HG03064 (cell line): ENCODE measurements around the gene ZNF468.
"Not testable (repeated sequence)": the region's sequence is repeated elsewhere in the genome, so short reads cannot be mapped to it uniquely, and the experiment has no call there.

ENCODE experiments used
- ATAC-seq: cut with Tn5 transposase; IDR thresholded peaks from one replicate; pipeline ENCODE4 v1.9.1; 2021; ENCODE audit warnings: low read depth; ENCODE audit not compliant: unreplicated experiment

Gene ZNF468

DNA sequence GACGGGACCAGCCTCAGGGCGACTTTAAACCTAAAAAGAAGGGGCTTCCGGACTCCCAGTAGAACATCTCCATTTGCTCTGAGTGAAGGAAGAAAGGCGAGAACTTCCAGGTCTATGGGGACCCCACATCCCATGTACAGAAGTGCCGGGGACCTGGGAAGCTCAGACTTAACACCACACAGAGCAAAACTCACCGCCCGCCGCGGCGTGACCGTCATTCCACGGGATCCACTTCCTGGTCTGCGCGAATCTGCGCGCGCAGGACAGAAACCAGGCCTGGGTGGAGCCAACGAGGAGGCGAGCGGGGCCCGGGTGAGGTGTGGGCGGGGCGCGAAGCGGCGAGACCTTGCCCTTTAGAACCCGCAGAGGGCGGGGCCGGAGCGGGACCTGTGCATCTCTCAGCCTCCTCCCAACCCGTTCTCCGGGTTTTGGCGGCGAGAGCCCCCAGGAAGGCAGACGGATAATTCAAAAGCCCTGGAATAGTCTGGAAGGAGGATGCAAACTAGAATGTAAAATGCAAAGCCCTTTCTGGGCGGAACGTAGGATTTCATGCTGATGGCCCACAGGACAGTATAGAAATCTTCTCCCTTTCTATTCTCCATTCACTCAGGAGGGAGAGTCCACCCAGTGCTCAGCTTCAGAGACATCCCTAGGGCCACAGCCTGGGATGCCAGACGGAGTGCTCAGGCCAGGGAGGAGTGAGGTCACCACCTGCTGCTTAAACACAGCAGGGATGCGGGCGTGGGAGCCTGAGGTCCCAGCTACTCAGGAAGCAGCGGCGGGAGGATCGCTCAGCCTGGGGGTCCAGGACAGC is at the start of gene ZNF468:
TSS of gene ZNF468 (minus strand) at position 242 of the 814 bp plus-strand sequence. CDS start 3,347 bp downstream, outside the sequence.
- peak; percentile 82 for ATAC-seq

DNA sequence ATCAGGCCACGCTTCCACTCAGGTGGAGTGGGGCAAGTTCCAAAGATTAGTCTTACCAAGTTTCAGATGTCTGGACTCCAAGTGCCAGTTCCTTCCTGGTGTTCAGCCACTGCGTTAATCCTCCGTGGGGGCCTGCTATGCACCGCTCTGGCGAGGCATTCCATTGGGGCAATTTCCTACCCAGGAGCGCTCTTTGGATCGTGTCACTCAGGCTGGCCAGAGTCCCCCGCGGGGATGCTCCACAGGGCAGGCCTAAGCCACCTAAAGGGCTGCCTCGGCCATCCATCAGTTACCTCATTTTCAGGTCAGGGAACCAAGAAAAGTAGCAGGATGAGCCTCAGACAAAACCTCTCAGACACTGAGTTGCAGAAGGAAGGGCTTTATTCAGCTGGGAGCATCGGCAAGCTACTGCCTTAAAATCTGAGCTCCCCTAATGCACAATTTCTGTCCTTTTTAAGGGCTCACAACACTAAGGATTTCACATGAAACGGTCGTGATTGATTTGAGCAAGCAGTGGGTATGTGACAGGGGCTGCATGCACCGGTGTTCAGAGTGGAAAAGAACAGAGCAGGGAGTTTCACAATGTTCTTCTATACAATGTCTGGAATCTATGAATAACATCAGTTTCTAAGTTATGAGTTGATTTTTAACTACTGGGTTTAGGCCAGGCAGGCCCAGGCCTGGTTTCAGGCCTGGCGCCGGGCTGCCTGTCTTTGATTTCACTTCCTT is 46.8 kb upstream of the ZNF468 start:
- ATAC-seq, result not testable (repeated sequence)

DNA sequence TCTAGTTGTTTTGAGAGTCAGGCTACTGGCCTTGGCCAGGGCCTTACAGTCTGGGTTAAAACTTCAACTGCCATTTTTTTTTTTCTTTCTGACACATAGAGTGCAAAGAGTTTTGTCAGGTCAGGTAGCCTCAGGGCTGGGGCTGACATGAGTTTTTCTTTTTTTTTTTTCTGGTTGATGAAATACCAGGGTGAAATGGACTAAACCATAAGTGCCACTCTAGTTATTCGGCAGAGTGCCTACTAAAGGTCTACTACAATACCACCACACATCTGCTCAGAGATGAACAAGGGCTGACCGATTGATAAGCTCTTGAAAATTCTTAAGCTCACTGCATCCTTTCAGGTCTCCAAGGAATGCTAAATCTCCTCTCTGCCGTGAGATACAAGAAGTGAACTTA is 44.4 kb upstream of the ZNF468 start:
- no peak for ATAC-seq

DNA sequence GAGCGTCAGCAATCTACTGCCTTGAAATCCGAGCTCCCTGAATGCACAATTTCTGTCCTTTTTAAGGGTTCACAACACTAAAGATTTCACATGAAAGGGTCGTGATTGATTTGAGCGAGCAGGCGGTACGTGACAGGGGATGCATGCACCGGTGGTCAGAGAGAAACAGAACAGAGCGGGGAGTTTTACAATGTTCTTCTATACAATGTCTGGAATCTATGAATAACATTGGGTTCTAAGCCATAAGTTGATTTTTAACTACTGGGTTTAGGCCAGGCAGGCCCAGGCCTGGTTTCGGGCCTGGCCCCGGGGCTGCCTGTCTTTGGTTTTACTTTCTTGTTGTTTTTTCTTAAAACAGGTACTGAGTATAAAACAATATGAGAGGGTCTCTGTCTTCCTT is 41.2 kb upstream of the ZNF468 start:
- not testable (repeated sequence) for ATAC-seq

DNA sequence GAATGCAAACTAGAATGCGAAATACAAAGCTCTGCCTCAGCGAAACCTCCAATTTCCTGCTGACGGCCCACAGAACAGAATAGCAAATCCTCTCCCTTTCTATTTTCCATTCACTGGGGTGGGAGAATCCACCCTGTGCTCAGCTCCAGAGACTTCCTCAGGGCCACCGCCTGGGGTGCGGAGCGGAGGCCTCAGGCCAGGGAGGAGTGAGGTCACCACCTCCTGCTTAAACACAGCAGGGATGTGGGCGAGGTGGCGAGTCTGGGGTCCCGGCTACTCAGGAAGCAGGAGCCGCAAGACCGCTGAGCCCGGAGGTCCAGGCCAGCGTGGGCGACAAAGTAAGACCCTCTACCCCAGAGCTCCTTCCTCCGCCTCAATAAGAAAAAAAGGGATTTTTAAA is 40.7 kb upstream of the ZNF468 start:
- ATAC-seq, result no peak

- peak; percentile 95 for ATAC-seq
Measured at GRCh38 chr19:52897138-52897935, 39.9 kb upstream of the ZNF468 start, which contains the start of gene ZNF320. TSS of gene ZNF320 (minus strand) at chr19:52897635. CDS start at chr19:52890255, 7,380 bp downstream.

- ATAC-seq, result no peak
Measured at GRCh38 chr19:52896431-52897137, 39.2 kb upstream of the ZNF468 start.

DNA sequence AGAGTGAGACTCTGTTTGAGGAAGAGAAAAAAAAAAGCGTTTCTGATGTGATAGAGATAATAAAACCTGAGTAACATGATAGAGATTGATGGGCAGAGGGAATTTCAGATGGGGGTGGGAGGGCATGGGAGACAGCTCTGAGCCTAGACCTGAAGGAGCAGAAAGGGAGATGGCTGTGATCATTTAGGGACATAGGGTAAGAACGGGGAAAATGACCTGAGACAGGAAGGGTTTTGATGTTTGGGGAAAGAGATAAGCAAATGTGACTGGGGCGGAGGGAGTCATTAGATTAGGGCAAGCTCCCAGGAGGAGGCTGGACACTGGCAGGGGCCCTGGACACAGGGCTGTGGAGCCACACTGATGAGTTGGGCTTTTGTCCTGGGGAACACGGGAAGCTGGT is 33.9 kb upstream of the ZNF468 start:
- ATAC-seq, result no peak

- ATAC-seq, result no peak
Measured at GRCh38 chr19:52889931-52890330, 32.5 kb upstream of the ZNF468 start.

DNA sequence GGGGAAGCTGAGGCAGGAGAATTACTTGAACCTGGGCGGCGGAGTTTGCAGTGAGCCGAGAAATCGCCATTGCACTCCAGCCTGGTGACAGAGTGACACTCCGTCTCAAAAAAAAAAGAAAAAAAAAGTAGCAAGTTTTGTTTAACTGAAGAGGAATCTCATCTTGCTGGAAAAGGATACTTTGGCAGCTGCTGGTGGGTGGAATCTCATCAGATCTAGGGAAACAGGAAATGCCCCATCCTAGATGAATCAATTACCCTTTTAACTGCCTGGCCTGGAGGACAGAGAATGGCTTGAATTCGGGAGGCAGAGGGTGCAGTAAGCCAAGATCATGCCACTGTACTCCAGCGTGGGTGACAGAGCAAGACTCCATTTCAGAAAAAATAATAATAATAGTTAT is 31.7 kb upstream of the ZNF468 start:
- no peak for ATAC-seq

DNA sequence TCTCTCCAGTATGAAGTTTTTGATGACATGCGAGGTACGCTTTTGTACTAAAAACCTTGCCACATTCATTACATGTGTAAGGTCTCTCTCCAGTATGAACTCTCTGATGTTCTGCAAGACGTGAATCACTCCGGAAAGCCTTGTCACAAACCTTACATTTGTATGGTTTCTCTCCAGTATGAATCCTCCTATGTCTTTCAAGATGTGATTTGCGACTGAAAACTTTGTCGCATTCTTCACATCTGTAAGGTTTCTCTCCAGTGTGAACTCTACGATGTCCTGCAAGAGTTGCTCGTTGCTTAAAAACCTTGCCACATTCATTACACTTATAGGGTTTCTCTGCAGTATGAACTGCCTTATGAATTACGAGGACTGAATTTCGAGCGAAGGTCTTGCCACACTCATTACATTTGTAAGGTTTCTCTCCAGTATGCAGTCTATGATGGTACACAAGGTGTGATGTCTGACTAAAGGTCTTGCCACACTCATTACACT is 23.5 kb upstream of the ZNF468 start:
- no peak for ATAC-seq

DNA sequence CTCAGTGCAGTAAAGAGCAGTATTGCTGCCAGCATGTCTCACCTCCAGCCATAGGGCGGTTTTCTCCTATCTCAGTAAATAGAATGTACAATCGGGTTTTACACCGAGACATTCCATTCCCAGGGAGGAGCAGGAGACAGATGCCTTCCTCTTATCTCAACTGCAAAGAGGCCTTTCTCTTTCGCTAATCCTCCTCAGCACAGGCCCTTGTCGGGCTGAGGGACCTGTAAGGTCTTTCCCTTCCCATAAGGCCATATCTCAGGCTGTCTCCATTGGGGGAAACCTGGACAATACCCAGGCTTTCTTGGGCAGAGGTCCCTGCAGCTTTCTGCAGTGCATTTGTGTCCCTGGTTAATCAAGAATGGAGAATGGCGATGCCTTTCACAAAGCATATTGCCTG is 15.6 kb upstream of the ZNF468 start:
- ATAC-seq, result not testable (repeated sequence)

GRCh38 chr19:52871466-52871865 is 14.0 kb upstream of the ZNF468 start:
- no peak for ATAC-seq

- ATAC-seq, result not testable (repeated sequence)
Measured at GRCh38 chr19:52868031-52868430, 10.6 kb upstream of the ZNF468 start.

GRCh38 chr19:52856540-52857377 is 660 bp downstream of the ZNF468 start:
- ATAC-seq, result peak; percentile 30

DNA sequence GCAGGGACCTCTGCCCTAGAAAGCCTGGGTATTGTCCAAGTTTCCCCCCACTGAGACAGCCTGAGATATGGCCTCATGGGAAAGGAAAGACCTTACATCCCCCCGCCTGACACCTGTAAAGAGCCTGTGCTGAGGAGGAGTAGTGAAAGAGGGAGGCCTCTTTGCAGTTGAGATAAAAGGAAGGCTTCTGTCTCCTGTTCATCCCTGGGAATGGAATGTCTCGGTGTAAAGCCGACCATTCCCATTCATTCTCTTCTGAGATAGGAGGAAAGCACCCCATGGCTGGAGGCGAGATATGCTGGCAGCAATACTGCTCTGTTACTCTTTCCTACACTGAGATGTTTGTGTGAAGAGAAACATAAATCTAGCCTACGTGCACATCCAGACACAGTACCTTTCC is 10.1 kb downstream of the ZNF468 start:
- ATAC-seq, result not testable (repeated sequence)

GRCh38 chr19:52840825-52841465 is 16.5 kb downstream of the ZNF468 start:
- not testable (repeated sequence) for ATAC-seq

GRCh38 chr19:52834289-52834688 is 23.1 kb downstream of the ZNF468 start:
- ATAC-seq, result not testable (repeated sequence)

- ATAC-seq, result not testable (repeated sequence)
Measured at GRCh38 chr19:52833541-52833940, 23.9 kb downstream of the ZNF468 start.
